HCT116 (cell line): ENCODE data around the gene RAB34. TPM values are rescaled to one million over a fixed set of nuclear protein-coding genes. Genes with fewer than 3 reads are reported as not detected.

Source experiments
- ATAC-seq: fragments of 200-7000 bp; cut with Tn5 transposase; 2 replicates; pipeline ENCODE4 v1.9.1; 2020; ENCODE audit warnings: mild to moderate bottlenecking, moderate library complexity
- BruUV-seq: library from RNA; stranded (reverse); fragments of 400-500 nt; replicated peaks from 2 replicates; lab custom pipeline; 2021; lab: Mats Ljungman, UMichigan
- CTCF ChIA-PET: fragments of 300-600 bp; sonication (Branson Sonifier 250); formaldehyde crosslinking; loops from one replicate; lab custom pipeline; 2021; ENCODE audit warnings: antibody characterized with exemption; lab: Charles Lee
- POLR2A ChIA-PET: fragments of 300-600, 350-600 bp; sonication (Branson Sonifier 250); formaldehyde crosslinking; loops from one replicate; lab custom pipeline; 2021; ENCODE audit warnings: antibody characterized with exemption; lab: Charles Lee
- RAD21 ChIA-PET, 2 experiments: fragments of 300-600 bp; sonication (Branson Sonifier 250); formaldehyde crosslinking; loops; one replicate each; lab custom pipeline; 2023; ENCODE audit warnings: low total read pairs in 2 of 2; ENCODE audit not compliant: uncharacterized antibody in 2 of 2, unreplicated experiment in 2 of 2, low non-redundant PET in 1 of 2; lab: Charles Lee
- DNase-seq: peaks from one replicate; pipeline ENCODE4 v3.0.0-alpha.2; 2010; ENCODE audit warnings: low read depth, low spot score
- H2AFZ ChIP-seq: fragments of 200-600 bp; shearing (Covaris generic), sonication (generic); 2 replicates; pipeline ENCODE4 v1.6.1; 2017; ENCODE audit warnings: low read depth, mixed run types, mixed read lengths, antibody characterized with exemption, low read length; ENCODE audit not compliant: poor library complexity, severe bottlenecking
- H3K27ac ChIP-seq: 2 replicates; pipeline ENCODE4 v1.5.1; 2012; ENCODE audit warnings: low read depth, low read length
- H3K27me3 ChIP-seq: fragments of 200-600 bp; sonication (generic); 2 replicates; pipeline ENCODE4 v1.6.1; 2016; ENCODE audit warnings: mixed run types, low read length, mixed read lengths; ENCODE audit not compliant: insufficient read depth
- H3K36me3 ChIP-seq, 2 experiments: fragments of 200-500 bp in 1 of 2; fragments of 200-600 bp in 1 of 2; sonication (Bioruptor generic) in 1 of 2; sonication (generic) in 1 of 2; 2 replicates each; pipeline versions ENCODE4 v1.5.1 to v1.6.1; 2014 to 2016; ENCODE audit warnings: low read length in 2 of 2, inconsistent platforms in 1 of 2, mixed read lengths in 1 of 2, mixed run types in 1 of 2; ENCODE audit not compliant: insufficient read depth in 2 of 2, control insufficient read depth in 1 of 2
- H3K4me1 ChIP-seq, 2 experiments: fragments of 200-600 bp in 1 of 2; sonication (generic) in 1 of 2; 2 replicates each; pipeline versions ENCODE4 v1.5.1 to v1.6.1; 2012 to 2017; ENCODE audit warnings: low read length in 2 of 2, inconsistent platforms in 1 of 2, mild to moderate bottlenecking in 1 of 2, mixed read lengths in 1 of 2, mixed run types in 1 of 2, moderate library complexity in 1 of 2; ENCODE audit not compliant: insufficient read depth in 2 of 2, control insufficient read depth in 1 of 2
- H3K4me2 ChIP-seq: fragments of 200-600 bp; sonication (generic); 2 replicates; pipeline ENCODE4 v1.6.1; 2017; ENCODE audit warnings: mixed run types, low read length, mixed read lengths
- H3K4me3 ChIP-seq, 2 experiments: fragments of 200-600 bp in 1 of 2; sonication (generic) in 1 of 2; replicated peaks in 1 of 2; 2 replicates each; pipeline ENCODE4 v1.5.1; 2011 to 2016; ENCODE audit warnings: low read length in 2 of 2, control low read depth in 1 of 2, low read depth in 1 of 2, mild to moderate bottlenecking in 1 of 2, mixed read lengths in 1 of 2, mixed run types in 1 of 2
- H3K79me2 ChIP-seq: fragments of 200-600 bp; sonication (generic); 2 replicates; pipeline ENCODE4 v1.6.1; 2017; ENCODE audit warnings: mild to moderate bottlenecking, mixed run types, low read length, moderate library complexity, mixed read lengths; ENCODE audit not compliant: insufficient read depth
- H3K9ac ChIP-seq: fragments of 200-600 bp; sonication (generic); 2 replicates; pipeline ENCODE4 v1.6.1; 2016; ENCODE audit warnings: low read length, mixed read lengths
- H3K9me2 ChIP-seq: fragments of 200-600 bp; sonication (generic), shearing (Covaris generic); 2 replicates; pipeline ENCODE4 v1.6.1; 2017; ENCODE audit warnings: mixed run types, mild to moderate bottlenecking, moderate library complexity; ENCODE audit not compliant: insufficient read depth
- H3K9me3 ChIP-seq, 2 experiments: fragments of 200-500 bp in 1 of 2; fragments of 200-600 bp in 1 of 2; sonication (Bioruptor generic) in 1 of 2; sonication (generic) in 1 of 2; 2 replicates each; pipeline ENCODE4 v1.6.1; 2014 to 2017; ENCODE audit warnings: low read length in 2 of 2, mixed read lengths in 2 of 2, inconsistent platforms in 1 of 2, low read depth in 1 of 2, mild to moderate bottlenecking in 1 of 2, mixed run types in 1 of 2, moderate library complexity in 1 of 2; ENCODE audit not compliant: control insufficient read depth in 1 of 2, insufficient read depth in 1 of 2
- H4K20me1 ChIP-seq: fragments of 200-600 bp; sonication (generic), shearing (Covaris generic); 2 replicates; pipeline ENCODE4 v1.6.1; 2017; ENCODE audit warnings: mixed run types, mild to moderate bottlenecking, moderate library complexity; ENCODE audit not compliant: insufficient read depth
- EGR1 ChIP-seq: IDR thresholded peaks from 2 replicates; pipeline ENCODE4 v1.6.1; 2012; ENCODE audit warnings: low read depth
- POLR2A ChIP-seq: IDR thresholded peaks from 2 replicates; pipeline ENCODE4 v1.7.0; 2011; ENCODE audit warnings: borderline replicate concordance; ENCODE audit not compliant: insufficient read depth, insufficient read length; ENCODE audit errors: extremely low read depth
- POLR2AphosphoS5 ChIP-seq: IDR thresholded peaks from 2 replicates; pipeline ENCODE4 v1.6.1; 2011; ENCODE audit warnings: mild to moderate bottlenecking, low read depth, low read length, moderate library complexity
- SIN3A ChIP-seq: IDR thresholded peaks from 2 replicates; pipeline ENCODE4 v1.6.1; 2012; ENCODE audit warnings: low read depth
- SP1 ChIP-seq: IDR thresholded peaks from 2 replicates; pipeline ENCODE4 v1.6.1; 2012; ENCODE audit warnings: low read depth
- TCF7L2 ChIP-seq: IDR thresholded peaks from 2 replicates; pipeline ENCODE4 v1.7.0; 2011; ENCODE audit warnings: borderline replicate concordance, inconsistent platforms; ENCODE audit not compliant: insufficient read depth, insufficient read length; ENCODE audit errors: extremely low read depth
- YY1 ChIP-seq: IDR thresholded peaks from 2 replicates; pipeline ENCODE4 v1.6.1; 2011; ENCODE audit warnings: low read length, low read depth, moderate library complexity, mild to moderate bottlenecking; ENCODE audit not compliant: insufficient replicate concordance; ENCODE audit errors: extremely low read depth
- intact Hi-C: fragments of 100-400 bp; cut with micrococcal nuclease; formaldehyde crosslinking; loops from 2 replicates; pipeline ENCODE4 v1.10.0; 2022
- total RNA-seq: library from RNA; stranded (reverse); gene quantifications from one replicate; pipeline ENCODE4 v1.2.1, GENCODE V29; 2021; ENCODE audit not compliant: unreplicated experiment
- TF ChIP-seq, protein P1 (sequence below): IDR thresholded peaks from 2 replicates; pipeline ENCODE4 v1.6.1; 2011; ENCODE audit warnings: mild to moderate bottlenecking, low read length, moderate library complexity; ENCODE audit not compliant: insufficient replicate concordance; ENCODE audit errors: extremely low read depth
- TF ChIP-seq, protein P2 (sequence below), 3 experiments: fragments of 200-600 bp in 1 of 3; sonication (generic) in 1 of 3; IDR thresholded peaks in 2 of 3; conservative IDR thresholded peaks in 1 of 3; 2 replicates each; pipeline ENCODE4 v1.5.1; 2012 to 2017; ENCODE audit warnings: low read depth in 2 of 3, low read length in 2 of 3, antibody characterized with exemption in 1 of 3, borderline replicate concordance in 1 of 3, control low read depth in 1 of 3, mild to moderate bottlenecking in 1 of 3, mixed read lengths in 1 of 3, mixed run types in 1 of 3, moderate library complexity in 1 of 3; ENCODE audit not compliant: insufficient read depth in 1 of 3
- TF ChIP-seq, protein P3 (sequence below): IDR thresholded peaks from 2 replicates; pipeline ENCODE4 v1.6.1; 2012

The RAB34 gene
- total RNA-seq, 1 experiment from 2014 or later, result 0.59 TPM

DNA sequence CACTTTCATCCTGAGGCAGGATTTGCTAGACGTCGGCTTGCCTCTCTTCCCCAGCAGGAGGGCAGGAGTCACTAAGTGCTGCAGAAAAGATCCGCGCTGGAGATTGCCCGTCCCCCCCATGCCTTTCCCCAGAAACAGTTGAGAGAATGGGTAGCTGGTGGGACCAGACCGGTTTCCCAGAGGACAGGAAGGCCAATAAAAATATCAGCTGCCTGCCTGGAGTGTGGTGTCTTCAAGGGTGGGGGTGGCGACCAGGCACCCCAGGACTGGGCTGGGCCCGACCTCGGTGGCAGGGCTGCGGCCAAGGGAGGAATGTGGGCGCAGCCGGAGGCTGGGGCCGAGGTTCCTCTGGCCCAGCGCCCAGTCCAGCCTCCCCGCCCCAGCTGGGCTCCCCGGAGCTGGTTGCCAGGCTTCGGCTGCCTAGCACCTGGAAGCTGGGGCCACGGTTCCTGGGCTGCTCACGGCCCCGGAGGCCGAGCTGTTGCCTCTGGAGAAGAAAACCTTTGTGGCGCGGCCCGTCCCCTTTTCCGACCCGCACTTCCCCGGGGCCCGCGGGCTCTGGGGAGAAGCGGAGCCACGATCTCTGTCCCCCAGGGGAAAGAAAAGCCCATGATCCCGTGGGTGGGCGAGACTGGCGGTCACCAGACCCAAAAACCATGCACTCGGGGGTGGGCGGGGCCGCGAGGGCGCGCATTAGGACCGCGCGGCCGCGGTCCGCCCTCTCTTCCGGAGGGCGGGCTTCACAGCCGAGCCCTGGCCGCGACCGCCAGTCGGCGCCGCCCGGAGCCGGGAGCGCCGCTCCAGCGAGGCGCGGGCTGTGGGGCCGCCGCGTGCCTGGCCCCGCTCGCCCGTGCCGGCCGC, 25.8 kb upstream of the RAB34 start, which contains the start of gene TRAF4:
TRAF4 (plus strand) TSS at position 769 of the 861 bp plus-strand sequence. CDS start 102 bp downstream, outside the sequence.
- H3K4me3 ChIP-seq, result peak within 1 kb of the TSS; percentile 97 to 100
- H3K27ac ChIP-seq, result peak within 1 kb of the TSS; percentile 98
- RAD21 ChIA-PET, result interaction anchor here (0.9 to 1.5 kb wide), 3 partner anchors 15 to 16 kb away, joined by 3 to 19 read pairs (median 3); partner anchors contain the start of genes NEK8 (in 1 of the 2) and TLCD1 (in 1 of the 2)
- POLR2A ChIA-PET, result interaction anchor here (0.7 to 11.6 kb wide), 6 partner anchors 8 to 208 kb away, joined by 4 to 149 read pairs (median 6); partner anchors contain the start of genes NEK8, PHF12, RPL23A and TLCD1
- peaks cover 15% of the 10 kb centered on the region; the same call in 1 of the 2 replicates for H4K20me1 ChIP-seq
- no peaks in the 10 kb centered on the region for H3K9me2 ChIP-seq
- TF ChIP-seq SP1 (peak; percentile 56), TCF7L2 (peak; percentile 85), YY1 (no peak), SIN3A (0 out of 2 replicates have a peak, but pooled peaks have one; percentile 63), POLR2A (peak; percentile 97), EGR1 (no peak), POLR2AphosphoS5 (peak; percentile 93)
- TF ChIP-seq, protein P1, sequence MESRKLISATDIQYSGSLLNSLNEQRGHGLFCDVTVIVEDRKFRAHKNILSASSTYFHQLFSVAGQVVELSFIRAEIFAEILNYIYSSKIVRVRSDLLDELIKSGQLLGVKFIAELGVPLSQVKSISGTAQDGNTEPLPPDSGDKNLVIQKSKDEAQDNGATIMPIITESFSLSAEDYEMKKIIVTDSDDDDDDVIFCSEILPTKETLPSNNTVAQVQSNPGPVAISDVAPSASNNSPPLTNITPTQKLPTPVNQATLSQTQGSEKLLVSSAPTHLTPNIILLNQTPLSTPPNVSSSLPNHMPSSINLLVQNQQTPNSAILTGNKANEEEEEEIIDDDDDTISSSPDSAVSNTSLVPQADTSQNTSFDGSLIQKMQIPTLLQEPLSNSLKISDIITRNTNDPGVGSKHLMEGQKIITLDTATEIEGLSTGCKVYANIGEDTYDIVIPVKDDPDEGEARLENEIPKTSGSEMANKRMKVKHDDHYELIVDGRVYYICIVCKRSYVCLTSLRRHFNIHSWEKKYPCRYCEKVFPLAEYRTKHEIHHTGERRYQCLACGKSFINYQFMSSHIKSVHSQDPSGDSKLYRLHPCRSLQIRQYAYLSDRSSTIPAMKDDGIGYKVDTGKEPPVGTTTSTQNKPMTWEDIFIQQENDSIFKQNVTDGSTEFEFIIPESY, result peak; percentile 75
- TF ChIP-seq, protein P2, sequence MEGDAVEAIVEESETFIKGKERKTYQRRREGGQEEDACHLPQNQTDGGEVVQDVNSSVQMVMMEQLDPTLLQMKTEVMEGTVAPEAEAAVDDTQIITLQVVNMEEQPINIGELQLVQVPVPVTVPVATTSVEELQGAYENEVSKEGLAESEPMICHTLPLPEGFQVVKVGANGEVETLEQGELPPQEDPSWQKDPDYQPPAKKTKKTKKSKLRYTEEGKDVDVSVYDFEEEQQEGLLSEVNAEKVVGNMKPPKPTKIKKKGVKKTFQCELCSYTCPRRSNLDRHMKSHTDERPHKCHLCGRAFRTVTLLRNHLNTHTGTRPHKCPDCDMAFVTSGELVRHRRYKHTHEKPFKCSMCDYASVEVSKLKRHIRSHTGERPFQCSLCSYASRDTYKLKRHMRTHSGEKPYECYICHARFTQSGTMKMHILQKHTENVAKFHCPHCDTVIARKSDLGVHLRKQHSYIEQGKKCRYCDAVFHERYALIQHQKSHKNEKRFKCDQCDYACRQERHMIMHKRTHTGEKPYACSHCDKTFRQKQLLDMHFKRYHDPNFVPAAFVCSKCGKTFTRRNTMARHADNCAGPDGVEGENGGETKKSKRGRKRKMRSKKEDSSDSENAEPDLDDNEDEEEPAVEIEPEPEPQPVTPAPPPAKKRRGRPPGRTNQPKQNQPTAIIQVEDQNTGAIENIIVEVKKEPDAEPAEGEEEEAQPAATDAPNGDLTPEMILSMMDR (IDR thresholded peaks at IDR 0.05 in 2 of 3, conservative IDR thresholded peaks at IDR 0.05 in 1 of 3; ENCODE audit: borderline replicate concordance in 1 of 3, insufficient read depth in 1 of 3, low read depth in 2 of 3, low read length in 2 of 3), result 0 out of 6 replicates have a peak, but pooled peaks of 1 of the 3 experiments have one; percentile 1
- TF ChIP-seq, protein P3, sequence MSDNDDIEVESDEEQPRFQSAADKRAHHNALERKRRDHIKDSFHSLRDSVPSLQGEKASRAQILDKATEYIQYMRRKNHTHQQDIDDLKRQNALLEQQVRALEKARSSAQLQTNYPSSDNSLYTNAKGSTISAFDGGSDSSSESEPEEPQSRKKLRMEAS, result peak; percentile 36
- no peaks in the 10 kb centered on the region for H3K27me3 ChIP-seq
- BruUV-seq, result no TSS peak
- peaks cover 43% of the 10 kb centered on the region for H3K79me2 ChIP-seq
- H3K9me3 ChIP-seq, result no peaks in the 10 kb centered on the region
- CTCF ChIA-PET, result interaction anchor here (1.2 to 13.6 kb wide), 2 partner anchors 16 to 20 kb away, joined by 3 to 207 read pairs; partner anchors contain the start of genes NEK8 and TLCD1
- peak within 1 kb of the TSS; percentile 100 for H3K9ac ChIP-seq
- intact Hi-C loops, result loop anchor here (1.0 kb wide), 1 partner anchor 16 kb away; no protein-coding TSS in a partner anchor
- ATAC-seq, result peak; percentile 75
- peaks cover 13 to 30% of the 10 kb centered on the region in 2 experiments for H3K36me3 ChIP-seq
- H3K4me2 ChIP-seq, result peak within 1 kb of the TSS; percentile 99
- H3K4me1 ChIP-seq, result peaks cover 34 to 50% of the 10 kb centered on the region in 2 experiments
- DNase-seq, result peak; percentile 79
- no peak within 1 kb of the TSS for H2AFZ ChIP-seq
